Esophagus muscularis mucosa (tissue), 4 donors: ENCODE data around the gene PEDS1.

Source experiments
- EP300 ChIP-seq: sonication (generic); formaldehyde crosslinking; IDR thresholded peaks from one replicate; pipeline ENCODE4 v1.6.1; 2017; ENCODE audit warnings: antibody characterized with exemption
- POLR2A ChIP-seq: fragments of 450-650 bp; IDR thresholded peaks from one replicate; pipeline ENCODE4 v1.6.1; 2017; ENCODE audit warnings: antibody characterized with exemption, moderate library complexity, mild to moderate bottlenecking, low read depth
- TF ChIP-seq, protein P1 (sequence below), 3 experiments: fragments of 200-600 bp in 2 of 3; fragments of 450-650 bp in 1 of 3; sonication (generic) in 2 of 3; IDR thresholded peaks; one replicate each; pipeline ENCODE4 v1.5.1; 2017 to 2019; ENCODE audit warnings: antibody characterized with exemption in 3 of 3, mild to moderate bottlenecking in 2 of 3, moderate library complexity in 1 of 3

DNA sequence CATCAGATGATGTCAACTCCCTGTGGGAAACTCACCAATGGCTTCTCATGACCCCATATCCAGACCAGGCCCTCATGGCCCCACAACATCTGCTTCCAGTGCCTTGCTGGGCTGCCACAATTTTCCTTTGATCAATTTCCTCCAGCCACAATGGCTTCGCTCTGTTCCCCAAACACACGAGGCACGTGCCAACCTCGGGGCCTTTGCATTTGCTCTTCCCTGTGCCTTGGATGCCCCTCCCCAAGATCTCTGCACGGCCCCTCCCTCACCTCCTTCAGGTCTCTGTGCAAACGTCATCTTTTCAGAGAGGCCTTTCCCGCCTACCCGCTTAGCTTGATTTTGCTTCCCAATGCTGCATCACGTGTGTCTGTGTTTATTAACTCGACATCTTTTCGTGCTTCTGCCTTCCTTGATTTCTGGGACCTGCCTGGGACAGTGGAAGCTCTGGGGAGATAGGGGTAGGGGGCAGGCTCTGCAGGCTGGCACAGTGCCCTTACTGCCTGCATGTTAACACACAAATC lies 13.1 kb downstream of the PEDS1 start:
- TF ChIP-seq, protein P1, sequence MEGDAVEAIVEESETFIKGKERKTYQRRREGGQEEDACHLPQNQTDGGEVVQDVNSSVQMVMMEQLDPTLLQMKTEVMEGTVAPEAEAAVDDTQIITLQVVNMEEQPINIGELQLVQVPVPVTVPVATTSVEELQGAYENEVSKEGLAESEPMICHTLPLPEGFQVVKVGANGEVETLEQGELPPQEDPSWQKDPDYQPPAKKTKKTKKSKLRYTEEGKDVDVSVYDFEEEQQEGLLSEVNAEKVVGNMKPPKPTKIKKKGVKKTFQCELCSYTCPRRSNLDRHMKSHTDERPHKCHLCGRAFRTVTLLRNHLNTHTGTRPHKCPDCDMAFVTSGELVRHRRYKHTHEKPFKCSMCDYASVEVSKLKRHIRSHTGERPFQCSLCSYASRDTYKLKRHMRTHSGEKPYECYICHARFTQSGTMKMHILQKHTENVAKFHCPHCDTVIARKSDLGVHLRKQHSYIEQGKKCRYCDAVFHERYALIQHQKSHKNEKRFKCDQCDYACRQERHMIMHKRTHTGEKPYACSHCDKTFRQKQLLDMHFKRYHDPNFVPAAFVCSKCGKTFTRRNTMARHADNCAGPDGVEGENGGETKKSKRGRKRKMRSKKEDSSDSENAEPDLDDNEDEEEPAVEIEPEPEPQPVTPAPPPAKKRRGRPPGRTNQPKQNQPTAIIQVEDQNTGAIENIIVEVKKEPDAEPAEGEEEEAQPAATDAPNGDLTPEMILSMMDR (IDR thresholded peaks at IDR 0.05) = no peak
- TF ChIP-seq POLR2A (no peak), EP300 (no peak)
